ENCODE measurements around the gene NR2F1-AS1.

Gene NR2F1-AS1

DNA sequence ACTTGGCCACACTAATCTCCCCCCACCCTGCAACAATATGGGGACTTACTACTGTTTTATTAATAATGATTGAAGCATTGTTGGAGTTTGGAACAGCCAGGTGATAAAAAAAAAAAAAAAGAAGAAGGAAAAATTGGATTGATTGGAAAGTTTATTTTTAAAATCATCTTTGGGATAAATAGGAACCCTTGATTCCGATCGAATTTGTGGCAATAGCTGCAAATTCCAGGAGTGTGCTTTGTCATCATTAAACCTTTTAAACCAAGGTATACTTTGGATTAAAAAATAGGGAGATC, 1.1 kb upstream of the NR2F1-AS1 start:
- in situ Hi-C loops (cut with HindIII; ENCODE audit: low sequenced_read_pairs): no loop called here
- peak overlapping the region; percentile 76 for H3K4me3 ChIP-seq (ENCODE audit: low read depth, low read length)
- DNase-seq (ENCODE audit: low read depth, low spot score): no peak
- TF ChIP-seq, protein P1, sequence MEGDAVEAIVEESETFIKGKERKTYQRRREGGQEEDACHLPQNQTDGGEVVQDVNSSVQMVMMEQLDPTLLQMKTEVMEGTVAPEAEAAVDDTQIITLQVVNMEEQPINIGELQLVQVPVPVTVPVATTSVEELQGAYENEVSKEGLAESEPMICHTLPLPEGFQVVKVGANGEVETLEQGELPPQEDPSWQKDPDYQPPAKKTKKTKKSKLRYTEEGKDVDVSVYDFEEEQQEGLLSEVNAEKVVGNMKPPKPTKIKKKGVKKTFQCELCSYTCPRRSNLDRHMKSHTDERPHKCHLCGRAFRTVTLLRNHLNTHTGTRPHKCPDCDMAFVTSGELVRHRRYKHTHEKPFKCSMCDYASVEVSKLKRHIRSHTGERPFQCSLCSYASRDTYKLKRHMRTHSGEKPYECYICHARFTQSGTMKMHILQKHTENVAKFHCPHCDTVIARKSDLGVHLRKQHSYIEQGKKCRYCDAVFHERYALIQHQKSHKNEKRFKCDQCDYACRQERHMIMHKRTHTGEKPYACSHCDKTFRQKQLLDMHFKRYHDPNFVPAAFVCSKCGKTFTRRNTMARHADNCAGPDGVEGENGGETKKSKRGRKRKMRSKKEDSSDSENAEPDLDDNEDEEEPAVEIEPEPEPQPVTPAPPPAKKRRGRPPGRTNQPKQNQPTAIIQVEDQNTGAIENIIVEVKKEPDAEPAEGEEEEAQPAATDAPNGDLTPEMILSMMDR (IDR thresholded peaks at IDR 0.05; ENCODE audit: low read depth, low read length): no peak

DNA sequence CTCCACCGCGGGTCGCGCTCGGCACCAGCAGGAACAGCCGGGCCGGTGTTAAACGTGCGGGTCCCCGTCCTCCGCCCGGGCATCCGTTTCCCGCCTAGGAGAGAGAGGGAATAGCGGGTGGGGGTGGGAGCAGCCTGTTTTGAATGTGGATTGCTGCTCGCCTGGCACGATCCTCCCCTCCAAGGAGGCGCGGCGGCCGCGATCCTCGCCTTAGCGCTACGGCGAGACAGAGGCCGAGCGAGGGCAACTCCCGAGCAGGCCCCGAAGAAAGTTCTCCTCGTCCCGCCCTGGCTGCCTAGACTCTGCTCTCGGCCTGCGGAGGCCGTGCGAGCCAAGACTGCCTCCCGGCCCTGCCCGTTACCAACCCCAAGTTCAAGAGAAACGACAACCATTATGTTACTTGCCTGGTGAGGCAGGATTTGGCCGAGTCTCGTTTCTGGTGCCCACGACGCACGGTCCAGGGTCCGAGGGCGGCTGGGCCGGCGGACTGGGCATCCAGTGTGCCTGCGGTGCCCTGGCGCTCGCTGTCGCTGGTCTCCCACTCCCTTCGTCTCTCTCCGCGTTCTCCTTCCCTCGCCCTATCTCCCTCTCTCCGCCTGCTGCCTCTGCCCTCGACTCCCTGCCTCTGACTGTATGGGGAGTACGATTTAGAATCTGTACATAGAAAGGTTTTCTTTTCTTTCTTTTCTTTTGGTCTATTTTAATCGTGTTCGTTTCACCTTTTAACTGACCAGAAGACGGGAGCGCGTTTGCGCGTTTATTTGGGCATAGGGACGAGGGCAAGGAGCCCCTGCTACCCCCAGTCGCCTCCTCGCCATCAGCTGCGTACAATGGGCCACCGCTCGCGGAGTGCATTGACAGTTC, 724 bp downstream of the NR2F1-AS1 start:
- TF ChIP-seq, protein P1 (IDR thresholded peaks at IDR 0.05; ENCODE audit: low read depth, low read length): no peak
- H3K4me3 ChIP-seq (ENCODE audit: low read depth, low read length): peak overlapping the region; percentile 76
- DNase-seq (ENCODE audit: low read depth, low spot score): peak; percentile 58
- in situ Hi-C loops (cut with HindIII; ENCODE audit: low sequenced_read_pairs): no loop called here

DNA sequence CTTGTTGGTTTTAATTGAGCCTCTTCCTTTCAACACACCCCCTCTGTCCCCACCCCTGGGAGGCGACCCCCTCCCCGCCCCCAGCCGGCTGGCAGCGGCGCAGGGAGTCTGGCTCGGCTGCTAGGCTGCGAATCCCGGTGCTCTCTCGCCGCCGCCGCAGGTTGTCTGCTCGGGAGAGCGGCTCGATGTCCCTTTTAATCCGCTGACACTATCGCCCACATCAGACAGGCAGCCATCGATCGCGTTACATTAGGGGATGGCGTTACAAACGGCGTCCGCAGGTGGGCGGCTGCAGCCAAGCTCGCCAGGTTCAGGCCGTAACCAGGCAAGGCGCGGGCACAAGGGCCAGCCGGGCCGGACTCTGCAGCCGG, 1.3 kb downstream of the NR2F1-AS1 start:
- TF ChIP-seq, protein P1 (IDR thresholded peaks at IDR 0.05; ENCODE audit: low read depth, low read length): no peak
- DNase-seq (ENCODE audit: low read depth, low spot score): peak; percentile 70
- peak overlapping the region; percentile 76 for H3K4me3 ChIP-seq (ENCODE audit: low read depth, low read length)
- in situ Hi-C loops (cut with HindIII; ENCODE audit: low sequenced_read_pairs): no loop called here

DNA sequence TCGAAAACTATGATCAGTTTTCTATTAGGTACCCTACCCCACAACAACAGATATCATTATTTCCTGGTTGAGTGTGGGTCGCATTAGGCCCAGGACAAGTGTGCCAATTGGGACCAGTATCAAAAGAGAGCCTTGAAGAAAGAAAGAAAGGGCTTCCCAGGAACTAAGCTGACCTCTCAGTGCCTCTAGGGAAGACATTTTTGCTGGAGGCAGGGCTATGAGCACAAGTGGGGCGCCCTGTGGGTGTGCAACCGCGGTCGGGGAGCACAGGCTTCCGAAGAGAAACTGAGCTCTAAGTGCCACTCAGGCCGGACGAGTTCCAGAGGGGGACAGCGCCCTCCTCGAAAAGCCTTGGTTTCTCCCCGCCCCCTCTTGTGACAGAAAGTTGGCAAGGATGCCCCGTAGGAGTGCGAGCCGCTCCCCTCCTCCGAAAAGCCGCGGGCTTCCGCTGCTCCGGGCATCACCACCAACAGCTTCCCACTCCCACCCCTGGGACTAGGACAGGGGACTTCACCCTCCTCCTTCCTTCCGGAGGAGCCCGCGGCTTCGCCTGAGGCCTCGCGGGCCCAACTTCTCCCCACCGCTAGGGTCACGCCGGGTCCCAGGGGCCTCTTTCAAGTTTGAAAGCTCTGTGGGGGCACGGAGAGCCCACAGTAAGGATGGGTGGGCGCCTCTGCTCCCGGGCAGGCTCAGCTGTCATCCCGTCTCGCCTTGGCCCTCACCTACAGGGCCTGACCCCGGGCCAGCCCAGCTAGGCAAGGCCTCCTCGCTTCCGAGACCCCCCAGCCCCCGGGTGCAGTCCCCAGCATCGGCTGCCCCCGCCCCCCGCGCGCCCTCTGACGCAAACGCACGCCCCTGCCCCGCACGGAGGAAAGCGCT, 2.0 kb downstream of the NR2F1-AS1 start:
- peak overlapping the region; percentile 76 for H3K4me3 ChIP-seq (ENCODE audit: low read depth, low read length)
- peak; percentile 84 for DNase-seq (ENCODE audit: low read depth, low spot score)
- TF ChIP-seq, protein P1 (IDR thresholded peaks at IDR 0.05; ENCODE audit: low read depth, low read length): peak; percentile 8
- in situ Hi-C loops (cut with HindIII; ENCODE audit: low sequenced_read_pairs): no loop called here

DNA sequence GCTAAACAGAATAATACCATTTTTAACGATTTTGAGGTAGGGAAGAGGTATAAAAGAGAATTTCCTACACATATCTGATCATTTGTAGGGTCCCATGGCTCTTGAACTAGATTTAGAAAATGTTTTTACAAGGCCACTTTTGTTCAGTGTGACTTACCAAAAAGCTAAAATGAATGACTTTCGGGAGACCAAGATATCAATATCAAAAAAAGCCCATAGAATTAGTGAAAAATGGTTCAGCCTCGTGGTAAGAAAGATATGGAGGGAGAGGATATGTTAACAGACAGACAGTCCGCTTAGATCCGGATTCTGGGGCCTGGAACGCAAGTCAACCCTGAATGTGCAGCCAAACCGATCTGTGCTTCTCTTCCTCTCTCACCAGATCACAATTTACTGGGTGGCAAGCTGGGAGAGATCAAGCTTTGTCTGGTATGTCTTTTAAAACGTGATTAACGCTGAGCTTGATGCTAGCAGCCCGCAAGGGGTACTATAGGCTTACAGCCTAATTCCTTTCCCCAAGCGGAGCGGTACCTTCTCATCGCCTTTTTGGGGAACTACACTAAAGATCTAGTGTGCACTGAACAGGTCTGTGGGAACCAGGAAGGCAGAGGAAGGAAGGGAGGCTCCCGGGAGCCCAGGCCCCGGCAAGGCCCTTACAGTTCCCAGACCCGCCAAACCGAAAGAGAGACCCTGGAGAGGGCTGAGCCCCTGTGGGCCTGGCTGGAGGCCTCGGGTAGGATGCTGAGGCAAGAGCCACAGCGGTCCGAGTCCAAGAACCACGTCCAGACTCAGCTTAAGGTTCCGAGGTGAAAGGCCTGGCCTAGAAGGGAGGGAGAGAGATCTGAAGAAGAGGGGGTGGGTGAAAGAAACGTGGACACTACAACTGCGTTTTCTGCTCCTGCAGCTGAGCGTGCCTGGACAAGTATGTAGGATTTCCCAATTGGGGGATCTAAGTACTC, 2.9 kb downstream of the NR2F1-AS1 start:
- TF ChIP-seq, protein P1 (IDR thresholded peaks at IDR 0.05; ENCODE audit: low read depth, low read length): no peak
- peak overlapping the region; percentile 76 for H3K4me3 ChIP-seq (ENCODE audit: low read depth, low read length)
- DNase-seq (ENCODE audit: low read depth, low spot score): peak; percentile 78
- in situ Hi-C loops (cut with HindIII; ENCODE audit: low sequenced_read_pairs): no loop called here

Measured in astrocyte of the spinal cord (primary cell).